NCI-H774 (cell line): ENCODE results near the gene EMC6.

Experiments used
- DNase-seq: peaks from one replicate; lab custom pipeline; 2025; lab: John Stamatoyannopoulos, UW

Gene EMC6

DNA sequence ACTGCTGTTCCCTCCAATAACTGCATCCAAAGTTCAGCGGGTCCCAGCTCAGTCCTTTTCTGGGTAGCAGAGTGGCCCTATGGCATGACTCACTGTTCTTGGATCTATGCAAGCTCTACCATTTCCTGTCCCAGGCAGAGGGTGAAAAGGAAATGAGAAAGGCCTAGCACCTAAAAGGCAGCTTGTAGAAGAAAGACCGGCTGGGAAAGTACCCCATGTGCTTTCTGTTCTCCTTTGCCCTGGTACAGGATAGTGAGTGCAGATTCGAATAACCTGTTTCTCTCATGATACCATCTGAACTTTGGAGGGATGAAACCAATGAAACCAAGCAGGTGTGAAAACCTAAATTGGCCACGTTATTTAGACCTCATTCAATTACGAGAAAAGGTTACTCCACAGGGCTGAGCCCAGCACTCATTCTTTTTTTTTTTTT lies 42.4 kb downstream of the EMC6 start:
- DNase-seq: no peak

DNA sequence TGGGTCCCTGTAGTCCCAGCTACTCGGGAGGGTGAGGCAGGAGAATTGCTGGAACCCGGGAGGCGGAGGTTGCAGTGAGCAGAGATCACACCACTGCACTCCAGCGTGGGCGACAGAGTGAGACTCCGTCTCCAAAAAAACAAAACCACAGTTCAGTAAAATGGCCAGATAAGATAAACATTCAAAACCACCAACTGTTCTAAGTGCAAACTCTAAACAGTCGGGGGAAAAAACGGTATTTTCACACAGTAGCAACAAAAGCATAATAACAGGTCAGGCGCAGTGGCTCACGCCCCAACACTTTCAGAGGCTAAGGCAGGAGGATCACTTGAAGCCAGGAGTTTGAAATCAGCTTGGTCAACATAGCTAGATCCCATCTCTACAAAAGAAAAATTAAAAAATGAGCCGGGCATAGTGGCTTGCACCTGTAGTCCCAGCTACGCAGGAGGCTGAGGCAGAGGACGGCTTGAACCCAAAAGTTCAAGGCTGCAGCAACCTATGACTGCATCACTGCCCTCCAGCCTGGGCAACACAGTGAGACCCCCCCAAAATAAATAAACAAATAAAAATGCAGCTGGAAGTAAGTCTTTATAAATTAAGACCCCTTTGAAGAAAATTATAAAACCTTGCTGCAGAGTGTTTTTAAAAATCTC lies 44.3 kb downstream of the EMC6 start:
- DNase-seq: no peak

GRCh38 chr17:3715296-3715695 lies 46.7 kb downstream of the EMC6 start:
- DNase-seq: no peak

- no peak for DNase-seq
Measured at GRCh38 chr17:3718201-3718600, 49.6 kb downstream of the EMC6 start.

DNA sequence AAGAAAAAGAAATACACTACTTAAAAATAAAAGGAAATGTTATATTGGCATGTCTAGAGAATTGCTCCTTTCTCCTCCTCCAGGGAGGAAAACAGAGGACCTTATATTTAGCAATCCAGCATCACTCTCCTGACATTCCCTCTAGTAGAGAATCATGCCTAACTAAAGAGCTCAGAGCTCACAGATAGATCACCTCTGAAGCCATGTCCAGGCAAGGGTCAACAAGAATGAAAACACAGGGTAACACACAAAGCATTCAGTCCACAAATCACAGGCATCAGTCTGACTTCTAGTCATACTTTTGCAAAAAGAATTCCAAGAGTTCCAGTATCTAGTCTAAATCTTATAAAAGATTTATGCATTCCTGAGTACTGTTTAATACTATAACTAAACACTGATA lies 50.7 kb downstream of the EMC6 start:
- DNase-seq: no peak
